Neural cell (in vitro differentiated cells): Measurements from ENCODE around the gene CYP4F8. TPM values are rescaled to one million over a fixed set of nuclear protein-coding genes. Genes with fewer than 3 reads are reported as not detected.

Source experiments
- H2AFZ ChIP-seq: fragments of 200-600, 300-800 bp; sonication (generic), shearing (Covaris generic); 2 replicates; pipeline ENCODE4 v1.6.0; 2014; ENCODE audit warnings: low read depth, mild to moderate bottlenecking, antibody characterized with exemption, low read length, moderate library complexity
- H3F3A ChIP-seq: fragments of 200-600 bp; shearing (Covaris generic); 2 replicates; pipeline ENCODE4 v1.6.1; 2016; ENCODE audit warnings: mild to moderate bottlenecking, moderate library complexity, mixed read lengths, antibody characterized with exemption, low read length; ENCODE audit not compliant: insufficient read depth, poor library complexity, severe bottlenecking
- H3K27ac ChIP-seq: fragments of 200-600, 300-800 bp; sonication (generic), shearing (Covaris generic); 2 replicates; pipeline ENCODE4 v1.5.1; 2014; ENCODE audit warnings: mild to moderate bottlenecking, low read length, moderate library complexity
- H3K27me3 ChIP-seq: fragments of 300-800, 200-600 bp; sonication (generic), shearing (Covaris generic); 2 replicates; pipeline ENCODE4 v1.6.0; 2014; ENCODE audit warnings: mild to moderate bottlenecking, low read depth, low read length, moderate library complexity; ENCODE audit not compliant: insufficient read depth
- H3K36me3 ChIP-seq: fragments of 300-800, 200-600 bp; sonication (generic), shearing (Covaris generic); 2 replicates; pipeline ENCODE4 v1.5.1; 2014; ENCODE audit warnings: mild to moderate bottlenecking, antibody characterized with exemption, low read length, moderate library complexity; ENCODE audit not compliant: insufficient read depth
- H3K4me2 ChIP-seq: fragments of 300-800, 200-600 bp; sonication (generic), shearing (Covaris generic); 2 replicates; pipeline ENCODE4 v1.6.0; 2014; ENCODE audit warnings: mild to moderate bottlenecking, low read length
- H3K4me3 ChIP-seq: fragments of 300-800, 200-600 bp; sonication (generic), shearing (Covaris generic); 2 replicates; pipeline ENCODE4 v1.5.1; 2014; ENCODE audit warnings: mild to moderate bottlenecking, low read length, moderate library complexity
- H3K79me2 ChIP-seq: fragments of 200-600 bp; shearing (Covaris generic); replicated peaks from 2 replicates; pipeline ENCODE4 v1.6.0; 2014; ENCODE audit warnings: mild to moderate bottlenecking, low read length, moderate library complexity; ENCODE audit not compliant: insufficient read depth
- H3K9ac ChIP-seq: fragments of 300-800, 200-600 bp; sonication (generic), shearing (Covaris generic); 2 replicates; pipeline ENCODE4 v1.6.1; 2016; ENCODE audit warnings: mild to moderate bottlenecking, low read length, mixed read lengths
- H3K9me2 ChIP-seq: fragments of 200-600 bp; shearing (Covaris generic); 2 replicates; pipeline ENCODE4 v1.6.1; 2016; ENCODE audit warnings: mild to moderate bottlenecking, low read length, mixed read lengths; ENCODE audit not compliant: insufficient read depth
- H3K9me3 ChIP-seq: fragments of 200-600, 300-800 bp; sonication (generic), shearing (Covaris generic); 2 replicates; pipeline ENCODE4 v1.6.1; 2016; ENCODE audit warnings: mild to moderate bottlenecking, mixed run types, low read length, moderate library complexity, mixed read lengths
- H4K20me1 ChIP-seq: fragments of 200-600 bp; shearing (Covaris generic); 2 replicates; pipeline ENCODE4 v1.6.1; 2016; ENCODE audit warnings: mild to moderate bottlenecking, mixed run types; ENCODE audit not compliant: insufficient read depth
- CTCF ChIP-seq: fragments of 450-650 bp; IDR thresholded peaks from 2 replicates; pipeline ENCODE4 v1.5.1; 2014; ENCODE audit warnings: antibody characterized with exemption, mild to moderate bottlenecking, moderate library complexity; ENCODE audit not compliant: poor library complexity, severe bottlenecking
- EP300 ChIP-seq: fragments of 450-650 bp; conservative IDR thresholded peaks from 2 replicates; pipeline ENCODE4 v1.6.1; 2014; ENCODE audit warnings: antibody characterized with exemption, mild to moderate bottlenecking, moderate library complexity; ENCODE audit not compliant: poor library complexity, severe bottlenecking
- EZH2 ChIP-seq: fragments of 200-600, 300-800 bp; shearing (Covaris generic), sonication (generic); IDR thresholded peaks from 2 replicates; pipeline ENCODE4 v1.6.1; 2014; ENCODE audit warnings: antibody characterized with exemption, low read length, borderline replicate concordance, mild to moderate bottlenecking; ENCODE audit not compliant: insufficient read depth, poor library complexity, severe bottlenecking
- MXI1 ChIP-seq: fragments of 450-650 bp; conservative IDR thresholded peaks from 2 replicates; pipeline ENCODE4 v1.6.1; 2014; ENCODE audit warnings: antibody characterized with exemption, mild to moderate bottlenecking; ENCODE audit not compliant: poor library complexity, severe bottlenecking
- POLR2AphosphoS5 ChIP-seq: IDR thresholded peaks from 2 replicates; pipeline ENCODE4 v1.6.1; 2012
- RAD21 ChIP-seq: fragments of 450-650 bp; conservative IDR thresholded peaks from 2 replicates; pipeline ENCODE4 v1.6.1; 2014; ENCODE audit warnings: antibody characterized with exemption, mild to moderate bottlenecking, moderate library complexity
- REST ChIP-seq: IDR thresholded peaks from 2 replicates; pipeline ENCODE4 v1.6.1; 2012; ENCODE audit warnings: borderline replicate concordance
- SMC3 ChIP-seq: fragments of 450-650 bp; conservative IDR thresholded peaks from 2 replicates; pipeline ENCODE4 v1.6.1; 2014; ENCODE audit warnings: antibody characterized with exemption, mild to moderate bottlenecking, moderate library complexity; ENCODE audit not compliant: poor library complexity
- TAF1 ChIP-seq: IDR thresholded peaks from 2 replicates; pipeline ENCODE4 v1.6.1; 2012; ENCODE audit warnings: low read depth
- polyA plus RNA-seq: library from polyadenylated mRNA; depleted of rRNA; stranded (reverse); fragments of >200 nt; gene quantifications from 2 replicates; pipeline ENCODE4 v1.2.3, GENCODE V29; 2014

The CYP4F8 gene
- polyA plus RNA-seq, 1 donor from 2014 or later: not detected

GRCh38 chr19:15623711-15624318 is 8.8 kb downstream of the CYP4F8 start:
- peaks cover under 1% of the 10 kb centered on the region for H3K9me3 ChIP-seq
- H3K27ac ChIP-seq: no peak overlapping the region
- TF ChIP-seq POLR2AphosphoS5 (no peak), MXI1 (no peak), SMC3 (no peak), EZH2 (no peak), RAD21 (no peak), CTCF (no peak), TAF1 (no peak), EP300 (no peak), REST (no peak)
- no peaks in the 10 kb centered on the region for H4K20me1 ChIP-seq
- no peak overlapping the region for H3K4me2 ChIP-seq
- H3K4me3 ChIP-seq: no peak overlapping the region
- H3K79me2 ChIP-seq: no peaks in the 10 kb centered on the region
- H3K9ac ChIP-seq: no peak overlapping the region
- H2AFZ ChIP-seq: no peak overlapping the region
- no peaks in the 10 kb centered on the region for H3K27me3 ChIP-seq
- no peaks in the 10 kb centered on the region for H3K9me2 ChIP-seq
- no peaks in the 10 kb centered on the region for H3K36me3 ChIP-seq
- H3F3A ChIP-seq: no peaks in the 10 kb centered on the region

- no peak overlapping the region for H3K4me3 ChIP-seq
- H3K9me2 ChIP-seq: no peaks in the 10 kb centered on the region
- no peak overlapping the region for H3K9ac ChIP-seq
- H3K79me2 ChIP-seq: no peaks in the 10 kb centered on the region
- no peak overlapping the region for H3K27ac ChIP-seq
- no peak overlapping the region for H2AFZ ChIP-seq
- H3K9me3 ChIP-seq: peaks cover 6% of the 10 kb centered on the region
- H3K36me3 ChIP-seq: no peaks in the 10 kb centered on the region
- no peaks in the 10 kb centered on the region for H4K20me1 ChIP-seq
- no peaks in the 10 kb centered on the region for H3F3A ChIP-seq
- no peaks in the 10 kb centered on the region for H3K27me3 ChIP-seq
- TF ChIP-seq MXI1 (no peak), POLR2AphosphoS5 (no peak), EP300 (no peak), CTCF (no peak), RAD21 (no peak), EZH2 (no peak), SMC3 (no peak), REST (no peak), TAF1 (no peak)
- no peak overlapping the region for H3K4me2 ChIP-seq
These were observed 13.4 kb downstream of the CYP4F8 start for GRCh38 chr19:15628236-15629002.
